Anterior cingulate cortex (tissue), 58 donors: ENCODE measurements around the gene MAP4K1.

Experiments used
- DNase-seq, 58 donors: peaks; one replicate each; lab custom pipeline; 2025; lab: John Stamatoyannopoulos, UW

The MAP4K1 gene

DNA sequence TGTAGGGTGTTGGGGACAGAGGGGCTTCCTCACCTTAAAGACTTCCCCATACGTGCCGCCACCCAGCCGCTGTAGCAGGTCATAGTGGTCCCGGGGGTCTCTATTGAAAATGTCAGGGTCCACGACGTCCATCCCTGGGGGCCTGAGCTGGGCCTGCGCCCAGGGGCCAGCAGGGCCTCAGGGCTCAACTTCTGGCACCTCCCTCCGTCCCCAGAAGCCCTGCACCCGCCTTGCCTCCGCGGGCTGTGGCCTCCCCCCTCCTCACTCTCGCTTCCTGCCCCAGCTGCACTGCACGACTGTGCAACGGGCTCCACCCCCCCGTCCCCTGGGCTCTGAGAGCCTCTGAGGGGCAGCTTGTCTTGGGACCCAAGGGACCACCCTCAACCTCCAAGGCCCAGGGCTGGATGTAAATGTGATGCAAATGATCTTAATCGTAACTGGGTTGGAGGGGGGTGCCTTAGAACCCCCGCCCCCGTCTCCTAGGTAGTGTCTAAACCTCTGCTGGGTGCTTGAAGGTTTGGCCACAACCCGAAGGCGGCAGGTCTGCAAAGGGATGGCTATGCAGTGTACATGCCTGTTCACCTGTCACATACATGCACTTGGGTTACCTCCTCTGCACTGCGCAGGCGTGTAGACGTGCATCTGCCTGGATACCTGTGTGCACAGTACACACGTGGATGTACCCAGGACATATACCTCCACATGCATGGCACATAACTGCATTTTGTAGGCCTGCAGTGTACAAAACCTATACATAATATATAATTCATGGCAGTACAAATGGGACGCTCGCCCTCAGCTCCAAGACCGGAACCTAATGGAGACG lies at the start of gene MAP4K1:
TSS of gene MAP4K1 (minus strand) at position 190 of the 826 bp plus-strand sequence. CDS start at position 132, 58 bp downstream.
- DNase-seq = peak in 12 of 58 donors; percentile 5 to 35 (median 17)

DNA sequence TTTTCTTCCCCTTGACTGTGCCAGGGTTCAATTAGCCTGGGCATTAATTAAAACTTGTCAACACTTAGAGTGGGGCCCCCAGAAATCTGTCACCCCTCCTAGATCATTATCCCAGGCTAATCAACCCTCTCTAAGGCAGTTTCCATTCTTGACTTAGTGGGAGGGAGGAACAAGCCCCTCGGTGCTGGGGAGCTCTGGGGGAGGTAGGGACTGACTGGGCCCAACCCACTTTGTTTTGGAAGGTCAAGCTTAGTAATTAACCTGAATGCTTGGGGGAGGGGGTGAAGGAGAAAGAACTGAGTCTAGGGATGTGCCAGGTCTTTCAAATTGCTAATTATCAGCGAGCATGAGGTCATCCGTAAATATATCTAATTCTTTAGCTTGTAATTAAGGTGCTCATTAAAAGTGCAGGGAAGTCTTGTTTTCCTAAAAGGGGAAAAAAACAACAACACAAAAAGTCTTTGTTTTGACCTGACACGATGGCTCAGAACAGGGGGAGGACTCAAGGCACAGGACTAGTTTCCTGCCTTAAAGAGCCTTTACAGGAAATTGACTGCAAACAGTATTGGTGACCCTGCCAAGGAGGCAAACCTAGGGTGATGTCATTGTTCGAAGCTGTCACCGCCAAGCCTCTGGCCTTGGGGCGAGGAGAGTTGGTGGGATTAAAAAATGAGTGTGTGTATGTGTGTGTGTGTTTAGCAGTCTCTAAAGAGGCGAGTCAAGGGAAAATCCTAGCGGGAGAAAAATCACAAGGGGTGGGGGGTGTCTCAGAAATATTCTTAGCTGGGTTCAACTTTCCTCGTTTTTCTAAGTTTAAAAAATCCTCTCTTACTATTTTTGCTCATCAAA lies 49.1 kb upstream of the MAP4K1 start:
- DNase-seq = peak in 6 of 58 donors; percentile 12 to 51 (median 20)

DNA sequence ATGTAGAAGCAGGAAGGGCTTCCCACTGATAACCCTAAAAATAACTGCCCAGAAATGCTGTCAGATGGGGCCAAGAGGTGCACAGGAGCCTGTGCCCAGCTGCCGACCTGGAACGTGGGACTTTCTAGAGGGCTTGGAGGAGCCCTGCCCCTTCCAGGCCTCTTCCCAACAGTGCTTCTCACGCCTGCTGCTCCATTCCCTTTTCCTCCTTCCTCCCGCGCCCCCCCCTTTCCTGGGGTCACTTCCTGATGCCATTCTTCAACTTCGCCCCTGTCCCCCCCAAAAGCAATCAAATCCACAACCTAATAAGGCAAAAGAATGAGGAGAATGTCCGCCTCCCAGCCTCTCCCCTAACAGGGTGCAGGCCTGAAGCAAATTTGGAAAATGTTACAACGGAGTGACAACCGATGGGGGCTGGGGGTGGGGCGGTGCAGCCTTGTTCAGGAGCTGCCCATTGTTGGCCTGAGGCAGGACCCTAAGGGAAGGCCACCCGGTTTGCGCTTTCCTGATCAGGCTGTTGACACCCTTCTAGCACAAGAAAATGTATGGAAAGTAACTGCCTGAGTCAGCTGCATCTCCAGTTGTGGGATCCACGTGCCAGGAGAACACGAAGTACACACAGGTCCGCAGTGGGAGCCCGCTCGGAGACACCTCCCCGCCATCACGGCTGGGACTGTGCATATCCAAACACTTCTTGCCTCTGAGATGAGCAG lies 48.4 kb upstream of the MAP4K1 start:
- DNase-seq = no peak

DNA sequence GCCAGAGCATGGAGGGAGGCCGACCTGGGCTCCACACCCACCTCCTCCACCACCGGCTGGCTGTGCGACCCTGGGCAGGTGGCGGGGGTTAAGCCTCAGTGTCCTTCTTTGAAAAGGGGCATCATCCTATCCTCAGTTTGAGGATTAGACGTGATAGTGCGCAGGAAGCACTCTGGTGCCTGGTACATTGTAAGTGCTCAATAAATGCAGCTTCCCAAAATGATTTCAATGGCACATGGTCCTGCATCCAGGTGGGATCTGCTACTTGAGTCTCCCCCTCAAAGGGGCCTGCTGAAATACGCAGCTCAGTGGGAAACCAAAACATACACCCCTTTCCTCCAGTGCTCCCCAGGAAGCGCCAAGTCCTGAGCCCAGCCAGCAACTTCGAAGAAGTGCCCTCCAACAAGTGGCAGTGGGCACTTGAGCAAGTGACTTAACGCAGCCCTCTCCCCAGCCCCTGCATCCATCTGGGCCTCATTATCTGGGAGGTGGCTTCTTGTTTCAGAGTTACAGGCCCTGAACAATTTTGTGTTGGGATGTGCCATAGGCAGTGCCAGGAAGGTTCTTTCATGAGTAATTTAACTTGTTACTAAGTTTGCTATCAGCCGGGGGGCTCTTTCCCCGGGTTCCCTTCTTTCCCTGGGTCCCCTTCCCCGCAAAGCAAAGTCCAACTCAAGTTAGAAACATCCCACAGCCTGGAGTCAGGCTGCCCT lies 47.6 kb upstream of the MAP4K1 start:
- no peak for DNase-seq

DNA sequence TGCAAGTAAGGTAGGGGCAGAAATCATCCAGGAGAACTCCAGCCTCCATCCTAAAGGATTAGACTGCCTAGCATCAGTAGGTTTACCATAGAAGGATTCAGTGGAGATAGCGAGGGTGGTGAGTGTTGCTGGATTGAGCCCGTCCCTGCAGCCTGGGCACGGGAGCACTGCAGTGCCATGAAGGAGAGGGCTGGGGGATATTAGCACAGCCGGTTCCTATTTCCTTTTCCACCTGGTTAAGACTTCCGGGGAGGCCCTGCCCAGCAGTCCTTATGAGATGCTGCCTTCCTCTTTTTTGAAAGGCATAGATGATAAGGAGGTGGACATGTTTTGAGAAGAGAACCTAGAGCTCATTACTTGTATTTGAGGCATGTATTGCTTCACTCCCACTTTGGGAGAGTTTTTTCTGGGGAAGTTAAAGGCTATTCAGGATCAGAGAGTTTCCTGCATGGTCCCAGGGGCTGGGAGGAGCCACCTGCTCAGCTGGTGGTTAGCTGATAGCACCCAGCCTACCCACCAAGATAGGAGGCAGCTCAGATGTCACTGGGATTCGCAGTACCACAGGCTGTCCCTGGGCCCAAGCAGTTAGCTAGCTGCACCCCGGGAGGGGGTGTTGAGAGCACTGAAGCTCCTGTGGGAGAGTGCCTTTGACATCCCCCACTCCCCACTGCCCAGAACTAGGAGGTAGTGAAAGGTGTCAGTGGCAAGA lies 46.9 kb upstream of the MAP4K1 start:
- no peak for DNase-seq

DNA sequence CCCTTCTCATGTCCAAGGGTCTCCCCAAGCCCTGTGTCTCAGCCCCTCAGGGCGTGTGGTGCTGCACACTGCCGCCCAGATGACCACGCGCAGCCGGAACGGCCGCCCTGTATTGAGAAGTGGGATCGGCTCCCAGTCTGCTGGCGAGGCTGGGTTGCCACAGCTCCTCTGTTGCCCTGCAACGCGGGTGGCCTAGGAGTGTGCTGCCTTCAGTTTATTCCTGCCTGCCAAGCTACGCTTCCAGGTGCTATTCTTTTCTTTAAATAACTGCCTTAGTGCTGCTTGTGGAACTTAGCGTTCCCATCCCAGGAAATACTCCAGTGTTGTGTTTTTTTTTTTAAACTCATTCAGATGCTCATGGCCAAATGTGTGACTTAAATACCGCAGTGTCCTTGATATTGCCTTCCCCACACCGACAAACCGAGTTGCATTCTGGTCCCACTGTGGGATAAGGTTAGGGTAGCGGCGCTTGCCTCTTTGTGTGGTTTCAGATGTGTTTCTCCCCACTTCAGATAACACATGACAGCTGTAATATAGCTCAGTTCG lies 46.3 kb upstream of the MAP4K1 start:
- DNase-seq = peak in 46 of 58 donors; percentile 6 to 76 (median 48)

DNA sequence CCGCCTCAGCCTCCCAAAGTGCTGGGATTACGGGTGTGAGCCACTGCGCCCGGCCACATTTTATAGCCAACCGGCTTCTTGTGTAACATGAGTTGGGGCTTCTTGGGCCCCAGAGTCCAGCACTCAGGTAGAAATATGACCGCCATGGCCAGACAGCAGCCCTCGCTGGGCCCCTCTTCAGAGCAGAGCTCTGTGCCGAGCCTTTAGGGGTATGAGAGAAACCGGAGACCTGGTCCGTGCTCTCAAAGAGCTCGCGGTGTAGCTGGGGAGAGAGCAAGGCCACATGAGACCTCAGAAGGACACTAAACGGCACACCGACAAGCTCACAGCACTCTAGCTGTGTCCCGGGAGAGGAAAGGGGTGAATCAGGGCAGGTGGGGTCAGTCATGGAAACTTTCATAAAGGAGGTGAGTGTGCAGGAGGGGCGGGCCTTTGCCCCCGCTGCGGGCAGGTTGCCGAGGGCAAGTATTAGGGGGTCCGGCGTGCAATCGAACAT lies 45.5 kb upstream of the MAP4K1 start:
- no peak for DNase-seq

DNA sequence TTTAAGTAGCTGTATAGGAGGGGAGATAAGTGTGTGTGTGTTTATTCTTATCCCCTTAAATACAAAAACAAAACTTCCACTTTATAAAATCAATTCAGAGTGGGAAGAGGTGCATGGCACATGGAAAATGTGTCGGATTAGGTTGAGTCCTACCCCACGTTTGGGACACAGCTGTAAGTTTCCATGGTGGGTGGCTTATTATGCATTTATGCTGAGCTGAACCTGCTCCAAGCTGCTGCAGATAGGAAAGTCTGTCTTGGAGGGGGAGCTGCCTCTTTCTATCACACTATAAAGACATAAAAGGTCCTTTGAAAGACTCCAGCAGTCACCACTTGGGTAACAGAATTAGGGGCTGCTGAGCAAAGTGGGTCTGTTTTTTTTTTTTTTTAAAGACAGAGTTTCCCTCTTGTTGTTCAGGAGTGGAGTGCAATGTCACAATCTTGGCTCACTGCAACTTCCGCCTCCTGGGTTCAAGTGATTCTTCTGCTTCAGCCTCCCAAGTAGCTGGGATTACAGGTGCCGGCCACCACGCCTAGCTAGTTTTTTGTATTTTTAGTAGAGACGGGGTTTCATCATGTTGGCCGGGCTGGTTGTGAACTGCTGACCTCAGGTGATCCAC lies 44.9 kb upstream of the MAP4K1 start:
- DNase-seq = peak in 1 of 58 donors; percentile 15

DNA sequence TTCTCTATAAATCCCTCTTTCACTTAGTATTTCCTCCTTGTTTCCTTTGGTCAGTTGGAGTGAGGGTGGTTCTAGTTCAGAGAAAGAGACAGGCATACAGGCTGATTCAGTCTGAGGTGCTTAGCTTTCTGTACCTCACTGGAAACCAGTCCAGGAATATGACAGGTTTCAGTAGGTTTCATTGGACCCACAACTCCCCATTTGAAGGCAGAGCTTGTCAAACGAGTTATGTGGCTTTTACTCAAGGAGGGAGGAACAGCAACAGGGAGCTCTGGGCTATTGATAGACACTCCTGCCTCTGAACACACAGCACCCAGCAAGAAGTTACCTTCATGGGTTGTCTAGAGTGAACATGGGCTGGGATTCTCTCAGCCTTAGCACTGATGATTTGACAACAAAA lies 44.2 kb upstream of the MAP4K1 start:
- no peak for DNase-seq

DNA sequence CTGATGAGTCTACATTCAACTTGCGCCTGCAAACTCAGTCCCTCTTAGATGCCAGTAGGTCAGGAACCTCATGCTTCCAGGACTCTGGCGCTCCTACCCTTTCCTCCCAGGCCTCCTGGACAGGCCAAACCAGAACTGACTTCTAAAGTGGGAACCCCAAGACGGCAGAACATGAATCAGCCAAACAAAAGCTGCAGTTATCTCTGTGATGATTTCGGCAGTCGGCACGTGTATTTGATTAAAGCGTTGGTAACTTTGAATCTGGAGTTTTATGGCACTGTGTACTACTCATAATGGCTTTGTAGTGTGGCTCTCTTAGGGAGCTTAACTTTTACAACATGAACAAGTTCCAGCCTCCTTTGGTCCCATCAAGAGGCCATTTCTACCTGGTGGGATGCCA lies 43.4 kb upstream of the MAP4K1 start:
- DNase-seq = no peak

DNA sequence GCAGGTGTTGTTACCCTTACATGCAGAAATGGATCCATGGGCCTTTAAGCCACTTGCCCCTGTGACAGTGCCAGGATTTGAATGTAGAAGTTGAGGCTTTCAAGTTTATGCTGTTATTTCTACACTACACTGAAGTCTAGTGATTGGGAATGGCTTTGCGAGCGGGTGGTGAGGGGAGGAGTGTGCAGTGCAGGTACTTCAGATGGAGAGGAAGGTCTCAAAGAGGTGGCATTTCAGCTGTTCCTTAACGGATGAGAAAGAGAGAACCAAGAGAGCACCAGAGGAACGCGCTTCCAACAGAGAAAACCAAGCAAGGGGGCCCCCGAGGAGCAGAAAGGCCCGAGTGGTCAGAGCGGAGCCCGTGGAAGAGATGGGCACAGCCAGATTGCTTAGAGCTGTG lies 43.0 kb upstream of the MAP4K1 start:
- DNase-seq = no peak

DNA sequence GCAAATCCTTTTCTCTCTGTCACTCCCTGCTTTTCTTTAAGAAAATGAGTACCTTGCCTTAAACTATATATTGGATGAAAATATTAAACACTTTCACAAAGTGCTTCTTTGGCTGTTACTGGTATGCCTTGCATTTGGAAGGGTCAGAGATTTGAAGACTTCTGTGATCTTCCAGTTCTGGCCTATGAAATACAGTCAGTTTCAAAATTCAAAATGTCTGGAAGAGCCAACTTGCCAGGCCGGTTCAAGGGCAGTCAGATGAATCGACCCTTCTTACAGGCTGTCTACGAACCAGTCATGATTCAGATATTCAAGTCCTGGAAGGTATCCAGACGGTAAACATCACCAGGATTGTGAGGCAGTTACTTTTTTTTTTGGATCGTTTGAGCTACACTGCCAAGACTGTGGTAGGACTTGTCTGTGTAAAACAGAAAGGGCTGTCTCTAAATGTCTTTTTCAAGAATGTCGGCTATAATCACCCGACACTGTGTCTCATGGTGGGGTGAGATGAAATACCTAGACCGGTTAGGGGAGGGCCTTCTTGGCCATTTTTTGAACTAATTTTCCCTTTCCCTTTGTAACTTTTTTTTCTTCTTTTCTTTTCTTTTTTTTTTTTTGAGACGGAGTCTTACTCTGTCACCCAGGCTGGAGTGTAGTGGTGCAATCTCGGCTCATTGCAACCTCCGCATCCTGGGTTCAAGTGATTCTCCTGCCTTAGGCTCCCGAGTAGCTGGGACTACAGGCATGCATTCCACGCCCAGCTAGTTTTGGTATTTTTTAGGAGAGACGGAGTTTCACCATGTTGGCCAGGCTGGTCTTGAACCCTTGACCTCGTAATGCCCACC lies 40.9 kb upstream of the MAP4K1 start:
- peak in 5 of 58 donors; percentile 17 to 39 (median 24) for DNase-seq

DNA sequence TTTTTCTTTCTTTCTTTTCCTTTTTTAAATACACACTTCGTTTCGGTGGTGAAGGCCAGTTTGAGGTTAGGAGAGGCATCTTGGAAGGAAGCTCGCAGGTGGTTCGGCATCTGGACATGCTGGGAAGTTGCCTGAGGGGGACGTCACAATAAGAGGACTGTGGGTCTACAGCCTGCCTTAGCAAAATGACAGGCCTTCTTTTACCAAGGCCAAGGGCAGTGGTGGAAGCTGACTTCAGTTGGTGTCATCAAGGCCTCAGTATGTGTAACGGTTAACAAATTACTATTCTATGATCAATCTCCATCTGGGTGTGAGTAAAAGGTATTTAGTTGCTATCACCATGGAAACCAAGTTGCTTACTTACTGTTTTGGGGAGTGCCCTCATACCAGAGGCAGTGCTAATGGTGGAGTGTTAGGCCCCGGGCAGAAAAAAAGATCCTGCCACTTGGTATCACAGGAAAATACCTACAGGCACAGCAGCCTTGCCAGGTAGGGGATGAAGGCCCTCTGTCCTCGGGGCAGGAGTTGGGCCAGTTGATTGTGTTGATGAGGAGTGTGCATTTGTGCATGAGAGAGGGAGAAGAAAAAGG lies 40.0 kb upstream of the MAP4K1 start:
- DNase-seq = no peak

DNA sequence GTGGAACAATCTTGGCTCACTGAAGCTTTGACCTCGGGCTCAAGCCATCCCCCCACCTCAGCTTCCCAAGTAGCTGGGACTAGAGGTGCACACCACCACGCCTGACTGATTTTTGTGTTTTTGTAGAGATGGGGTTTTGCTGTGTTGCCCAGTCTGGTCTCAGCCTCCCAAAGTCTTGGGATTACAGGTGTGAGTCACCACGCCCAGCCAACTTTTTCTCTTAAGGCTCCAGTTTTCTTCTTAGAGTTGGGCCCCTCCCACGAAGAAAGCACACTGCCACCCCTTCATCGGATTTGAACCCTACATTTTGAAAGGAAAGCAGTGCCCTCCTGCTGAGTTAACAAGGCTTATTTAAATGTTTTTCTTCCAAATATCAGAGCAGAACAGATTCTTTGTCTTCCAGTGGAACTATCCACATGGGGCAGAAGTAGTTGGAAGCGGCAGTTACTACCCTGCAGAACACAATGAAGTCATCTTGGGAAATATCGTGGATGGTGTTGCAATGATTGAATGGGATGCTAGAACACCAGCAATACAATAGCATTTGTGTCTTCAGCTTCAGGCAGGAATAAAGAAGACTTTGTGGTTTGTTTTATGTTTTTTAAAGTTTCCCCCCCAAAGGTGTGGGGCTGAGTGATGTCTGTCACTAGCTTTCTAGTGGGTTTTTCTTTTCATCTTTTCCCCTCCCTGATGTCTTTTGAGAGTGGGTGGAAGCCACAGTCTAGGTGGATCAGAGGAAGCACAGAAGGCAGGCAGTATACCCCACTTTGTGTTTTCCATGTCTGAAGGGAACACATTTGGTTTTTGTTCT lies 38.6 kb upstream of the MAP4K1 start:
- DNase-seq = peak in 10 of 58 donors; percentile 17 to 80 (median 35)

DNA sequence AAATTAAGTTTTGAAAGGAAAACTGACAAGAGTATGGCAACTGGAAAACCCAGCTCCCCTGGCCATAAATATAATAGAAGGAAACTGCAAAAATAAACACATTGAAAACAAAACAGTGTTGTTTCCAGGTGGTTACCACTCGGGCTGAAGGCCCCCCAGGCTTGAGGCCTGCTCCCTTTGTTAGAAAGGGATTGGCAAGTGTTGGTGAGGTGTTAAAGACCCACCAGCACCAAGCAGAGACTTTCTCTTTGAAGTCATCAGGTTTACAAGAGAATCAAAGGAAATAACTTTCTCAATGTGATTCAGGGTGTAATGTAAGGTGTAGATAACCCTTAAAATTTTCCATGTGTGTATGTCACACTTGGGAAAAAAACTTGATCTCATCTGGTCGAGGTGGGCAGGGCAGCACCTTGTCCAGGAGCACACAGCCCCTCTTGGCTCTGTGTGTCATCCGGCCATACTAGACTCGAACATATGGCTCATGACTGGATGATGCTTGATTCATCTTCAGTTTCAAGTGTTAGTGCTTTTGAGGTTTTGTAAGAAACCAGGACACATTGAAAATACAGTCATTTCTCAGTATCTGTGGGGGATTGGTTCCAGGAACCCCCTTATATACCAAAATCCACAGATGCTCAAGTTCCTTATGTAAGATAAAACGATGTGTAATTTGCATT lies 37.5 kb upstream of the MAP4K1 start:
- no peak for DNase-seq

DNA sequence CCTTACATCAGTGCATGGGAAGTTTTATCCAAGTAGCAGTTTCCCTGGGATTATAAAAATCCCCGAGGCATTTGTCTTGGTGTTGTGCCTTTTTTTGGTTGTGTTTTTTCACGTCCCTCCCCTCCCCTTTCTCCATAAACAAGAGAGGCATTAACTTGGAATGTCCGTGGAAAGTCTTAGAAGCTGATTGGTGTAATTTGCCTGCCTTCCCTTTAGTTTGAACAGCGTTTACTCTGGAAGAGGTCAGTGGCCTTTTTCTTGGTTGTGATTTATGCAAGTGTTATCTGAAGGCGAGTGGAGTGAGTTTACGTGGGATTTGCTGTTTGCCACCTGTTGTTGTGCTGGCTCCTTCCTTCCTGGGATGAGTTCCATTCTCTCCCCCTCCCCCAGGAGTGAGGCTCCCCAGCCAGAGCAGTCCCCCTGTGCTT lies 36.9 kb upstream of the MAP4K1 start:
- DNase-seq = no peak
